Renal pelvis (tissue), 4 donors: ENCODE results near the gene HPN. TPM values are rescaled to one million over a fixed set of nuclear protein-coding genes. Genes with fewer than 3 reads are reported as not detected.
"Not testable (repeated sequence)": the region's sequence is repeated elsewhere in the genome, so short reads cannot be mapped to it uniquely, and the experiment has no call there.

ENCODE experiments used
- DNase-seq: peaks from one replicate; pipeline ENCODE4 v3.0.0-alpha.2; 2013
- polyA plus RNA-seq, 3 donors: library from polyadenylated mRNA; unstranded; fragments of 120-200 nt; gene quantifications; one replicate each; pipeline ENCODE4 v1.2.1, GENCODE V29; 2013; ENCODE audit not compliant: insufficient read length in 3 of 3

The HPN gene
- polyA plus RNA-seq, 3 donors = 118 to 150 (median 128) TPM

- not testable (repeated sequence) for DNase-seq
Measured at GRCh38 chr19:35101949-35102348, 60.4 kb downstream of the HPN start.

- not testable (repeated sequence) for DNase-seq
Measured at GRCh38 chr19:35103614-35104013, 62.1 kb downstream of the HPN start.

GRCh38 chr19:35104361-35104760 is 62.8 kb downstream of the HPN start:
- no peak for DNase-seq

GRCh38 chr19:35105047-35105410 is 63.5 kb downstream of the HPN start:
- no peak for DNase-seq

GRCh38 chr19:35105411-35106290 is 64.1 kb downstream of the HPN start:
- no peak for DNase-seq

- DNase-seq = no peak
Measured at GRCh38 chr19:35106291-35106583, 64.7 kb downstream of the HPN start.

- no peak for DNase-seq
Measured at GRCh38 chr19:35106898-35107541, 65.5 kb downstream of the HPN start.

- no peak for DNase-seq
Measured at GRCh38 chr19:35107545-35107944, 66.0 kb downstream of the HPN start.

- DNase-seq = no peak
Measured at GRCh38 chr19:35108730-35109129, 67.2 kb downstream of the HPN start.

- DNase-seq = no peak
Measured at GRCh38 chr19:35109395-35110112, 68.0 kb downstream of the HPN start.

- no peak for DNase-seq
Measured at GRCh38 chr19:35110974-35111373, 69.5 kb downstream of the HPN start.

- DNase-seq = no peak
Measured at GRCh38 chr19:35112995-35113688, 71.6 kb downstream of the HPN start.

GRCh38 chr19:35114353-35115176 is 73.0 kb downstream of the HPN start:
- peak; percentile 81 for DNase-seq

- no peak for DNase-seq
Measured at GRCh38 chr19:35115177-35115951, 73.8 kb downstream of the HPN start, which contains the start of gene FXYD3. FXYD3 (plus strand) TSS chr19:35115823; CDS start chr19:35119377, 3,554 bp downstream.

Other genes starting within 250 kb of the HPN start
- 10 to 100 TPM in 1 of 3 donors, 1 to 10 TPM in 2; 5.8 to 11.7 (median 7.4) TPM for gene ZNF30, start 114.8 kb upstream of the HPN start, polyA plus RNA-seq
- gene ZNF792, start 77.5 kb upstream of the HPN start, polyA plus RNA-seq = 1 to 10 TPM; 5.4 to 7.1 (median 6.6) TPM
- 10 to 100 TPM; 54.9 to 72.8 (median 65.6) TPM for gene GRAMD1A, start 41.4 kb upstream of the HPN start, polyA plus RNA-seq
- 1 to 10 TPM in 2 of 3 donors, under 1 TPM in 1; 0.95 to 1.5 (median 1.0) TPM for gene SCN1B, start 11.3 kb upstream of the HPN start, polyA plus RNA-seq
- gene FXYD3, start 74.1 kb downstream of the HPN start, polyA plus RNA-seq = 10 to 100 TPM; 18.6 to 23.9 (median 23.1) TPM
- gene LGI4, start 93.3 kb downstream of the HPN start, polyA plus RNA-seq = 1 to 10 TPM; 2.2 to 3.2 (median 3.0) TPM
- 10 to 100 TPM; 21.8 to 27.0 (median 26.5) TPM for gene FXYD1, start 97.1 kb downstream of the HPN start, polyA plus RNA-seq
- 1 to 10 TPM in 1 of 3 donors, under 1 TPM in 2; 0.40 to 1.3 (median 0.95) TPM for gene FXYD7, start 101.5 kb downstream of the HPN start, polyA plus RNA-seq
- gene FXYD5, start 113.0 kb downstream of the HPN start, polyA plus RNA-seq = 10 to 100 TPM; 21.7 to 26.8 (median 23.0) TPM
- under 1 TPM in 1 of 3 donors, not detected in 2; 0.07 TPM for gene FAM187B, start 187.0 kb downstream of the HPN start, polyA plus RNA-seq
- 10 to 100 TPM; 65.3 to 68.6 (median 67.9) TPM for gene LSR, start 207.3 kb downstream of the HPN start, polyA plus RNA-seq
- gene USF2, start 227.2 kb downstream of the HPN start, polyA plus RNA-seq = 100 to 1,000 TPM; 171 to 192 (median 185) TPM
- under 1 TPM; 0.19 to 0.34 (median 0.25) TPM for gene HAMP, start 240.8 kb downstream of the HPN start, polyA plus RNA-seq